ENCODE results near the gene TNFRSF12A. TPM values are rescaled to one million over a fixed set of nuclear protein-coding genes. Genes with fewer than 3 reads are reported as not detected.

TNFRSF12A gene
- total RNA-seq, 4 donors from 2014 or later: 4.1 to 56.4 (median 39.8) TPM

DNA sequence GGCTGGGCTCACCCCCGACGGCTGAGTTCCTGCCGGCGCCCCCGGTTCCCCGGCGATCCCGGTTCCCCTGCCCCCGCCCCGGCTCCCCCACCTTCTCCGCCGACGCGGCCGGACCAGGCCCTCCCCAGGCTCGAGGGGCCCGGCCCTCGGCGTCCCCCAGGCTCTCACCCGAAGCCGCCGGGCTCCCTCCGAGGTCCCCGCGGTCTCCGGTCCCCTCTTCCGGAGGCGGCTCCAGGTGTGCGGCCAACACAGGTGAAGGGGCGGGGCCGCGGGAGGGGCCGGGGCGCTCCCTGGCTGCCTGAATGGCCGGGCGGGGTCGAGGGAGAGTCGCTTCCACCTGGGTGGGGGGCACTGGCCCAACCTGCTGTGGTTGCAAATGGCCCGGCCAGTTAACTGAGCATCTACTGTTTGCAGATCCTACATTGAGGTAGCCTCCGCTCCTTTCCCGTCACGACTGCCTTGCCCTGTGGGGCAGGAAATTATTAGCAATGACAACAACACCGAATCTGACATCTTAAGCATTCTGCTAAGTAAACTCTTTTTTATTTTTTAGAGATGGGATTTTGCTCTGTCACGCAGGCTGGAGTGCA is 16.7 kb downstream of the TNFRSF12A start, which contains the start of gene BICDL2:
TSS of gene BICDL2 (minus strand) at position 219 of the 590 bp plus-strand sequence. CDS start 1,448 bp downstream, outside the sequence.
- peaks cover 0 to 12% of the 10 kb centered on the region in 2 donors for H3K27me3 ChIP-seq
- H3K27ac ChIP-seq: peak within 1 kb of the TSS in 3 of 4 donors; percentile 74 to 79 (median 77)
- peaks cover 0 to 43% (median 7%) of the 10 kb centered on the region in 4 donors for H3K4me1 ChIP-seq
- H3K36me3 ChIP-seq: no peaks in the 10 kb centered on the region
- H3K4me3 ChIP-seq: peak within 1 kb of the TSS; percentile 4 to 68 (median 48)
- no peaks in the 10 kb centered on the region for H3K9me3 ChIP-seq
- peak in 2 of 3 donors; percentile 84 to 88 for DNase-seq
- TF ChIP-seq, protein P1, sequence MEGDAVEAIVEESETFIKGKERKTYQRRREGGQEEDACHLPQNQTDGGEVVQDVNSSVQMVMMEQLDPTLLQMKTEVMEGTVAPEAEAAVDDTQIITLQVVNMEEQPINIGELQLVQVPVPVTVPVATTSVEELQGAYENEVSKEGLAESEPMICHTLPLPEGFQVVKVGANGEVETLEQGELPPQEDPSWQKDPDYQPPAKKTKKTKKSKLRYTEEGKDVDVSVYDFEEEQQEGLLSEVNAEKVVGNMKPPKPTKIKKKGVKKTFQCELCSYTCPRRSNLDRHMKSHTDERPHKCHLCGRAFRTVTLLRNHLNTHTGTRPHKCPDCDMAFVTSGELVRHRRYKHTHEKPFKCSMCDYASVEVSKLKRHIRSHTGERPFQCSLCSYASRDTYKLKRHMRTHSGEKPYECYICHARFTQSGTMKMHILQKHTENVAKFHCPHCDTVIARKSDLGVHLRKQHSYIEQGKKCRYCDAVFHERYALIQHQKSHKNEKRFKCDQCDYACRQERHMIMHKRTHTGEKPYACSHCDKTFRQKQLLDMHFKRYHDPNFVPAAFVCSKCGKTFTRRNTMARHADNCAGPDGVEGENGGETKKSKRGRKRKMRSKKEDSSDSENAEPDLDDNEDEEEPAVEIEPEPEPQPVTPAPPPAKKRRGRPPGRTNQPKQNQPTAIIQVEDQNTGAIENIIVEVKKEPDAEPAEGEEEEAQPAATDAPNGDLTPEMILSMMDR (IDR thresholded peaks at IDR 0.05): no peak
- peak; percentile 25 to 69 for TF ChIP-seq POLR2A (IDR thresholded peaks at IDR 0.05)

- no peaks in the 10 kb centered on the region for H3K9me3 ChIP-seq
- peaks cover 0 to 29% (median 7%) of the 10 kb centered on the region in 4 donors for H3K4me1 ChIP-seq
Observed at GRCh38 chr16:3038256-3038655, 18.1 kb downstream of the TNFRSF12A start.

DNA sequence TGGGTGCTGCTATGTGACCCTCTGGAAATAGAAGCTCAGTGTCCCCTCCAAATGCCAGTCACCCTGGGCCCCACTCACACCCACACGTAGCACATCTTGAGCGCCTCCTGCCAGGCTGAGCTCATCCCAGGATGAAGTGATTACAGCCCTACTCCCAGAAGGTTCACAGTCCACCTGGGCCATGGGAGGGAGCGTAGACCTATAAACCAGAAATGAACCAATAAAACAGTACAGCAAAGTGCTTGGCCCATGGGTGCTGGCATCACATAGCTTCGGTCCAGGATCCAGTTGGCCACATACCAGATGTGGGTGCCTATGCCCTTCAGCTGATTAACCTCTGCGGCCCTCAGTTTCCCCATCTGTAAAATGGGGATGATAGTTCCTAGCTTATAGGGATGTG is 18.7 kb downstream of the TNFRSF12A start:
- peak in 2 of 3 donors; percentile 81 to 88 for DNase-seq
- Histone ChIP-seq H3K4me1 (peaks cover 0 to 28% (median 7%) of the 10 kb centered on the region in 4 donors), H3K9me3 (no peaks in the 10 kb centered on the region), H3K4me3 (no peak overlapping the region), H3K36me3 (no peaks in the 10 kb centered on the region), H3K27ac (peak overlapping the region in 3 of 4 donors; percentile 46 to 92 (median 69)), H3K27me3 (peaks cover 0 to 13% of the 10 kb centered on the region in 2 donors)
- TF ChIP-seq, protein P1 (IDR thresholded peaks at IDR 0.05): no peak
- TF ChIP-seq POLR2A (IDR thresholded peaks at IDR 0.05): peak; percentile 34 to 58

More at GRCh38 chr16:3038256-3038655, 18.1 kb downstream of the TNFRSF12A start:
- Histone ChIP-seq H3K4me3 (no peak overlapping the region), H3K27me3 (peaks cover 0 to 12% of the 10 kb centered on the region in 2 donors), H3K27ac (peak overlapping the region in 3 of 4 donors; percentile 46 to 92 (median 69)), H3K36me3 (no peaks in the 10 kb centered on the region)
- peak in 1 of 3 donors; percentile 76 for DNase-seq
- TF ChIP-seq POLR2A (IDR thresholded peaks at IDR 0.05): peak in 1 of 2 donors; percentile 29
- TF ChIP-seq, protein P1 (IDR thresholded peaks at IDR 0.05): no peak

- H3K4me3 ChIP-seq: no peak overlapping the region
- H3K36me3 ChIP-seq: no peaks in the 10 kb centered on the region
- no peak overlapping the region for H3K27ac ChIP-seq
- H3K27me3 ChIP-seq: peaks cover 0 to 35% of the 10 kb centered on the region in 2 donors
- no peaks in the 10 kb centered on the region for H3K9me3 ChIP-seq
- no peak for DNase-seq
- H3K4me1 ChIP-seq: peaks cover 5 to 39% (median 18%) of the 10 kb centered on the region in 4 donors
- no peak for TF ChIP-seq POLR2A (IDR thresholded peaks at IDR 0.05)
- TF ChIP-seq, protein P1 (IDR thresholded peaks at IDR 0.05): no peak
Observed at GRCh38 chr16:3042376-3042775, 22.2 kb downstream of the TNFRSF12A start.

- Histone ChIP-seq H3K4me3 (no peak overlapping the region), H3K27me3 (peaks cover 0 to 44% of the 10 kb centered on the region in 2 donors), H3K4me1 (peaks cover 0 to 24% (median 18%) of the 10 kb centered on the region in 4 donors), H3K27ac (no peak overlapping the region), H3K9me3 (no peaks in the 10 kb centered on the region), H3K36me3 (no peaks in the 10 kb centered on the region)
- no peak for DNase-seq
- TF ChIP-seq, protein P1 (IDR thresholded peaks at IDR 0.05): no peak
- TF ChIP-seq POLR2A (IDR thresholded peaks at IDR 0.05): no peak
Observed at GRCh38 chr16:3044708-3045107, 24.5 kb downstream of the TNFRSF12A start.

All from Peyer's patch (tissue), 4 donors.